Measurements from ENCODE around the gene DCDC1. TPM values are rescaled to one million over a fixed set of nuclear protein-coding genes. Genes with fewer than 3 reads are reported as not detected.

Gene DCDC1
- total and polyA plus RNA-seq, 2 donors (not counting 1 experiment from before 2014, with no cell fraction given): 0.05 to 0.17 TPM

DNA sequence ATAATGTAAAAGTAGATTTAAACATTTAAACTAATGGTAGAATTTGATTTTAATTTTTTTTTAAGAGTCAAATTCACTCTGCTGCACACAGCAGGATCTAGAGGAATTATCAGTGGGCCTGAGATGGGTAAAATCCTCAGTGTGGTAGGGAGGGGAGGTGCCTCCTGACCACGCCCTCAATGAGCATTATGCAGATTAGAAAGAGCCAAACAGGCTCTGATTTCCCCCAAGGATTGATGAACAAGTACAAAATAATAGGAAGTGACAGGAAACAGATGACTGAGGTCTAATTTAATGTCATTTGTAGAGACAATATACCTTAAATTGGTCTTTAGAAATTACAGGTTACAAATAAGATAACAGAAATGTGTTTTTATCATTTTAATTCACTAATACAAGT, 155.2 kb downstream of the DCDC1 start:
- no peaks in the 10 kb centered on the region for H3K36me3 ChIP-seq (ENCODE audit: control insufficient read depth, insufficient read depth, low read length)
- no peak for DNase-seq (ENCODE audit: low read depth in 2 of 2)
- no peak for TF ChIP-seq EZH2 (IDR thresholded peaks at IDR 0.05; ENCODE audit: low read length, missing control alignments)
- no peak for TF ChIP-seq CTCF (conservative IDR thresholded peaks at IDR 0.05 in 1 of 2, IDR thresholded peaks at IDR 0.05 in 1 of 2; ENCODE audit: low read depth in 1 of 2, low read length in 2 of 2)

GRCh38 chr11:31199378-31199777, 170.2 kb downstream of the DCDC1 start:
- Histone ChIP-seq H4K20me1 (ENCODE audit: control insufficient read depth, extremely low read depth, insufficient read depth, low read length) (no peaks in the 10 kb centered on the region), H3K4me1 (ENCODE audit: control insufficient read depth, extremely low read depth, insufficient read depth, low read length) (no peaks in the 10 kb centered on the region), H3K9ac (ENCODE audit: insufficient read depth, low read length) (no peak overlapping the region), H3K4me2 (ENCODE audit: extremely low read depth, insufficient read depth, low read length) (no peak overlapping the region), H3K36me3 (ENCODE audit: control insufficient read depth, insufficient read depth, low read length) (no peaks in the 10 kb centered on the region), H3K27me3 (ENCODE audit: control insufficient read depth, insufficient read depth, low read length) (no peaks in the 10 kb centered on the region), H3K27ac (ENCODE audit: insufficient read depth, low read length) (no peak overlapping the region), H2AFZ (ENCODE audit: low read length) (no peak overlapping the region), H3K4me3 (replicated peaks in 1 of 4; ENCODE audit: control extremely low read depth in 1 of 4, insufficient read depth in 1 of 4, low read depth in 3 of 4, low read length in 4 of 4) (no peak overlapping the region), H3K79me2 (ENCODE audit: control insufficient read depth, insufficient read depth, low read length) (no peaks in the 10 kb centered on the region), H3K9me3 (ENCODE audit: control insufficient read depth, insufficient read depth, low read depth, low read length) (no peaks in the 10 kb centered on the region)
- no peak for TF ChIP-seq EZH2 (IDR thresholded peaks at IDR 0.05; ENCODE audit: low read length, missing control alignments)
- TF ChIP-seq CTCF (conservative IDR thresholded peaks at IDR 0.05 in 1 of 2, IDR thresholded peaks at IDR 0.05 in 1 of 2; ENCODE audit: low read depth in 1 of 2, low read length in 2 of 2): no peak
- DNase-seq (ENCODE audit: low read depth in 2 of 2): peak in 1 of 2 donors; percentile 1

More for the DNA sequence above, 155.2 kb downstream of the DCDC1 start:
- Histone ChIP-seq H3K9me3 (ENCODE audit: control insufficient read depth, insufficient read depth, low read depth, low read length) (no peaks in the 10 kb centered on the region), H2AFZ (ENCODE audit: low read length) (no peak overlapping the region), H3K9ac (ENCODE audit: insufficient read depth, low read length) (no peak overlapping the region), H3K27ac (ENCODE audit: insufficient read depth, low read length) (no peak overlapping the region), H3K27me3 (ENCODE audit: control insufficient read depth, insufficient read depth, low read length) (no peaks in the 10 kb centered on the region), H3K4me1 (ENCODE audit: control insufficient read depth, extremely low read depth, insufficient read depth, low read length) (no peaks in the 10 kb centered on the region), H3K4me2 (ENCODE audit: extremely low read depth, insufficient read depth, low read length) (no peak overlapping the region), H3K79me2 (ENCODE audit: control insufficient read depth, insufficient read depth, low read length) (no peaks in the 10 kb centered on the region), H4K20me1 (ENCODE audit: control insufficient read depth, extremely low read depth, insufficient read depth, low read length) (no peaks in the 10 kb centered on the region), H3K4me3 (replicated peaks in 1 of 4; ENCODE audit: control extremely low read depth in 1 of 4, insufficient read depth in 1 of 4, low read depth in 3 of 4, low read length in 4 of 4) (no peak overlapping the region)

GRCh38 chr11:31173926-31174680, 195.4 kb downstream of the DCDC1 start:
- no peaks in the 10 kb centered on the region for H3K9me3 ChIP-seq (ENCODE audit: control insufficient read depth, insufficient read depth, low read depth, low read length)
- H4K20me1 ChIP-seq (ENCODE audit: control insufficient read depth, extremely low read depth, insufficient read depth, low read length): no peaks in the 10 kb centered on the region
- H3K79me2 ChIP-seq (ENCODE audit: control insufficient read depth, insufficient read depth, low read length): no peaks in the 10 kb centered on the region
- no peak overlapping the region for H3K27ac ChIP-seq (ENCODE audit: insufficient read depth, low read length)
- no peak overlapping the region for H3K9ac ChIP-seq (ENCODE audit: insufficient read depth, low read length)
- no peak overlapping the region for H2AFZ ChIP-seq (ENCODE audit: low read length)
- H3K4me1 ChIP-seq (ENCODE audit: control insufficient read depth, extremely low read depth, insufficient read depth, low read length): no peaks in the 10 kb centered on the region
- no peak overlapping the region for H3K4me3 ChIP-seq (replicated peaks in 1 of 4; ENCODE audit: control extremely low read depth in 1 of 4, insufficient read depth in 1 of 4, low read depth in 3 of 4, low read length in 4 of 4)
- no peak for DNase-seq (ENCODE audit: low read depth in 2 of 2)
- no peak overlapping the region for H3K4me2 ChIP-seq (ENCODE audit: extremely low read depth, insufficient read depth, low read length)
- TF ChIP-seq EZH2 (IDR thresholded peaks at IDR 0.05; ENCODE audit: low read length, missing control alignments) (no peak), CTCF (conservative IDR thresholded peaks at IDR 0.05 in 1 of 2, IDR thresholded peaks at IDR 0.05 in 1 of 2; ENCODE audit: low read depth in 1 of 2, low read length in 2 of 2) (no peak)
- no peaks in the 10 kb centered on the region for H3K27me3 ChIP-seq (ENCODE audit: control insufficient read depth, insufficient read depth, low read length)
- H3K36me3 ChIP-seq (ENCODE audit: control insufficient read depth, insufficient read depth, low read length): no peaks in the 10 kb centered on the region
